Choroid plexus epithelial cell (primary cell): ENCODE measurements around the gene TRIB2.
A peak's percentile ranks its signal among the peaks of the same experiment; 100 is the strongest.

Experiments
- DNase-seq: peaks from one replicate; pipeline ENCODE4 v3.0.0-alpha.2; 2010; ENCODE audit warnings: low read depth
- H3K4me3 ChIP-seq: 2 replicates; pipeline ENCODE4 v1.5.1; 2011; ENCODE audit warnings: low read depth, mild to moderate bottlenecking, control low read depth, low read length, moderate library complexity
- TF ChIP-seq, protein P1 (sequence below): conservative IDR thresholded peaks from 2 replicates; pipeline ENCODE4 v1.5.1; 2011; ENCODE audit warnings: low read depth, mild to moderate bottlenecking, control low read depth, inconsistent platforms, low read length, moderate library complexity

Gene TRIB2

DNA sequence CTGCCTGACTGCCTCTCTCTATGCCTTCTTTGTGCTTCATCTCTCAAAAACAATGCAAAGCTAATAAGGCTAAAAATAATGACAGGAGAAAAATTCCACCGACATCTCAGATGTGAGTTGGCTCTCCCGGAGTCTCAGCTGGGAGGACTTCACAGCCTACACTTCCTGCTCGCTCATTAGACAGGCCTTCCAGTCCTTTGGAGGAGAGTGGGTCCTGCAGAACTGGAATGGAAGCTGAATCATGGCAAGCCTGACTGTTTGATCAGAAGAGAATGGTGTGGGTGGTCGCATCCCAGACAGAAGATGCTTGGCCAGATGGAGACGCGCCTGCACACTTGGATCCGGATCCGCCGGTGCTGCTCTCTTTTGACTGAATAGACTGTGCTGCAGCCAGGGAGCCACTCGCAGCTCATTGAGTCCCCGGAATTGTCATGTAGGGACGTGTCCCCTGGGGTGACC lies 49.7 kb downstream of the TRIB2 start:
- TF ChIP-seq, protein P1, sequence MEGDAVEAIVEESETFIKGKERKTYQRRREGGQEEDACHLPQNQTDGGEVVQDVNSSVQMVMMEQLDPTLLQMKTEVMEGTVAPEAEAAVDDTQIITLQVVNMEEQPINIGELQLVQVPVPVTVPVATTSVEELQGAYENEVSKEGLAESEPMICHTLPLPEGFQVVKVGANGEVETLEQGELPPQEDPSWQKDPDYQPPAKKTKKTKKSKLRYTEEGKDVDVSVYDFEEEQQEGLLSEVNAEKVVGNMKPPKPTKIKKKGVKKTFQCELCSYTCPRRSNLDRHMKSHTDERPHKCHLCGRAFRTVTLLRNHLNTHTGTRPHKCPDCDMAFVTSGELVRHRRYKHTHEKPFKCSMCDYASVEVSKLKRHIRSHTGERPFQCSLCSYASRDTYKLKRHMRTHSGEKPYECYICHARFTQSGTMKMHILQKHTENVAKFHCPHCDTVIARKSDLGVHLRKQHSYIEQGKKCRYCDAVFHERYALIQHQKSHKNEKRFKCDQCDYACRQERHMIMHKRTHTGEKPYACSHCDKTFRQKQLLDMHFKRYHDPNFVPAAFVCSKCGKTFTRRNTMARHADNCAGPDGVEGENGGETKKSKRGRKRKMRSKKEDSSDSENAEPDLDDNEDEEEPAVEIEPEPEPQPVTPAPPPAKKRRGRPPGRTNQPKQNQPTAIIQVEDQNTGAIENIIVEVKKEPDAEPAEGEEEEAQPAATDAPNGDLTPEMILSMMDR = no peak
- H3K4me3 ChIP-seq = no peak overlapping the region
- DNase-seq = no peak

DNA sequence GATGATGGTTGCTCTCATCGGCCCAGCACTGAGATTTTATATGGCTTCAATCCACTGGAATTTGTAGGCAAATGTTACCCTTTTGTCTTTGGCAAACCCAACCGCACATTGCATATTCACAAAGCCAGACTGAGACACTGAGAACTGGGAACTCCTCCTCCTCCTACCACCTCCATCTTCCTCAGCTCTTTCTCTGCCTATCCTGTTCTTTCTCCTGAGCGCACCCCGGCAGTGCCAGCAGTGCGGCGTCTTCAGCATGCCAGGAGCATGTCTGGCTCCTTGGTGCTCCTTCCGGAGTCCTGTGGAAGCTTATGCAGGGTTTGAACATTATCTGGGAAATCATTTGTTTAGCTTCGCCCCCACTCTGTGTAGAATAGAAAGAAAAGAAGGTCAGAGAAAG lies 50.8 kb downstream of the TRIB2 start:
- TF ChIP-seq, protein P1 = no peak
- H3K4me3 ChIP-seq = no peak overlapping the region
- DNase-seq = no peak

DNA sequence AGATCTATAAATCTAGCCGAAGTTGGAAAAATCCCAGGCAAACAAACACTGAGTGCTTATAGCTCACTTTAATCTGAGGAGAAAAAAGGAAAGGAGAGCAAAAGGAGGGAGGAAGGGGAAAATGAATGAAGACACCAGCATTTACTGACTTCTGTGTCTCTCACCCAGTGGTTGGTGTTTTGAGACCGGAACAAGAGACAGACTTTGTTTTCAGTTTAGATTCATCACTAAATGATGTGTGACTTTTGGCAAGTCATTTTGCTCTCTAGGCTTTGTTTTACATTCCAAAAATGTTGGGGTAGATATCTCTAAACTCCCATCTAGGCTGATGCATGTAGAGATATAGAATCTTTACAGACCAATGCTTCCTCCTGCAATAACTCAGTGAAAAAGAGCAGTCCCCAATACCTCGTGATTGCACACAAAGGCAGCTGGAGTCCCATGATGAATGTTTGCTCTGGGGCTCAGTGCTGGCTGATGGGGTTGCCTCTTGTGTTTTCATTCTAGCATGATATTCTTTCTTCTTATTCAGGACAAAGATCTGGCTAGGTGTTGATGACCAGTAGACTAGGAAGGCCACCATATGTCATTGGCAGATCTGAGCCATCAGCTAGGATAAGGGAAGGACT lies 51.4 kb downstream of the TRIB2 start:
- no peak overlapping the region for H3K4me3 ChIP-seq
- TF ChIP-seq, protein P1 = no peak
- DNase-seq = no peak

DNA sequence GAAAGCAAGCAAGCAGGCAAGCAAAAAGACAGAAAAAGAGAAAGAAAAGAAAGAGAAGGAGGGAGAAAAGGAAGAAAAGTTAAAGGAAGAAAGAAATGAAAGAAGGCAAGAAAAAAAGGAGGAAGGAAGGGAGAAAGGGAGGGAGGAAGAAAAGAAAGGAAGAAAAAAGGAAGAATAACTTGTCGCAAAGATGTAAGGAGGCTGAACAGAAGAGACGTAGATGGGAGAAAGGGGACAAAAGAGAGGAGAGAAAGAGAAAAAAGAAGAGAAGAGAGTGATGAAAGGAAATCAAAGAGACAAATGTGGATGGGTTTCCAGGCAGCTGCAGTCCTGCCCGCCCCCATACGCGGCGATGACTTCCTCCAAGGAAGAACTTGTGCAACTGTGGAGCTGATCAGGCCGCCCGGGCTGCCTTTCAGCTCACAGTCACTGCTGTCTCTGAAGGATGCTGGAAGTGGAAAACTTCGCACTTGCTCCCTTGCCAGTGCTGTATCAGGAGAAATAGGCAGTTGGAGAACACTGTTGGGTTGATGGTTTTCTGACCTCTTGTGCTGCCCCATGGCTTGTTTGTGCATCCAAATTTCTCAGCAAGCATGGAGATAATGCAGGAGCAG lies 52.9 kb downstream of the TRIB2 start:
- H3K4me3 ChIP-seq = no peak overlapping the region
- DNase-seq = peak; percentile 5
- TF ChIP-seq, protein P1 = no peak

DNA sequence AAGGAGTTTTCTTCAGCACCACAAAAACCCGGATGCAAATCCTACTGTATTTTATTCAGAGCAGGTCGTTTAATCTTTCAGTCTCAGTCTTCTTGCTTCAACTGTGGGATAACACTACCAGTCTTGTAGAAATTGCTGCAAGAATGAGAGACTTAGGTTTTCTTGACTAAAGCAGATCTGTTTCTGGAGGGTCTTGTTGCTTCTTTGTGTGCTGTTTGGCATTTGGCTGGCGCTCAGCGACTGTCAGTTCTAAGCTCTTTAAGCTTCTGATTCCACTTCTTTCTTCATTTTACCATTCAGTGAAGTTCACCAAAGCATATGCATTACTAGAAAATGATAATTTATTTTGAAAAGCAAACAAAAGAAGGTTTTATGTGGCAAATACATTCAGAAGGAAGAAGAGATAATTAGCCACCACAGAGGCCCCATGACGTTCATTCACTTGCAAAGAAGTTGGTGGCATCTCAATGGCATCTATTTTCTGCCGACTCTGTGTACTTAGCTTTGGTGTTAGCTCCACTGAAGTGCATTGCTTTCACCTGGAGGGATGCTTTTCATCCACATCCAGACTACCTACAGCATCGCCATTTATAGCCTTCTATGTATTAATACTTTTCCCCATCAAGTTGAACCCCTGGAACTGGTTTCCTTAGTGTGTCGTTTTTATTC lies 53.7 kb downstream of the TRIB2 start:
- TF ChIP-seq, protein P1 = no peak
- no peak overlapping the region for H3K4me3 ChIP-seq
- no peak for DNase-seq

DNA sequence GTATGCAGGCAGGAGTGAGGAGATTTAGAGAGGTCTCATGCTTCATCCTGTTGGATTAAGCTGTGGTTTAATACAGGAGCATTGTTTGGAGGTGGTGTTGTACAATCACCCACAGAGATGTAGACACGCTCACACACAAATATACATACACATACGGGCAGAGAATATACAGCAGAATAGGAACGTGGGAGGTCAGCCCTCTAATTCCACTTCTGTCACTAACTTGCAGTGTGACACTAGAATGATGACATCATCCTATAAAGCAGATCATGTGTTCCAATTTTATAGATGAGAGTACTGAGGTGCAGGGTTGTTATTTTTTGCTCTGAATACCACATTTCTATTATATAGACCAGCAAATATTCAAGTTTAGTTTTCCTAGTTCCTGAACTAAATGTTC lies 54.4 kb downstream of the TRIB2 start:
- TF ChIP-seq, protein P1 = no peak
- no peak overlapping the region for H3K4me3 ChIP-seq
- DNase-seq = no peak
